ENCODE results near the gene TBK1.

The TBK1 gene

DNA sequence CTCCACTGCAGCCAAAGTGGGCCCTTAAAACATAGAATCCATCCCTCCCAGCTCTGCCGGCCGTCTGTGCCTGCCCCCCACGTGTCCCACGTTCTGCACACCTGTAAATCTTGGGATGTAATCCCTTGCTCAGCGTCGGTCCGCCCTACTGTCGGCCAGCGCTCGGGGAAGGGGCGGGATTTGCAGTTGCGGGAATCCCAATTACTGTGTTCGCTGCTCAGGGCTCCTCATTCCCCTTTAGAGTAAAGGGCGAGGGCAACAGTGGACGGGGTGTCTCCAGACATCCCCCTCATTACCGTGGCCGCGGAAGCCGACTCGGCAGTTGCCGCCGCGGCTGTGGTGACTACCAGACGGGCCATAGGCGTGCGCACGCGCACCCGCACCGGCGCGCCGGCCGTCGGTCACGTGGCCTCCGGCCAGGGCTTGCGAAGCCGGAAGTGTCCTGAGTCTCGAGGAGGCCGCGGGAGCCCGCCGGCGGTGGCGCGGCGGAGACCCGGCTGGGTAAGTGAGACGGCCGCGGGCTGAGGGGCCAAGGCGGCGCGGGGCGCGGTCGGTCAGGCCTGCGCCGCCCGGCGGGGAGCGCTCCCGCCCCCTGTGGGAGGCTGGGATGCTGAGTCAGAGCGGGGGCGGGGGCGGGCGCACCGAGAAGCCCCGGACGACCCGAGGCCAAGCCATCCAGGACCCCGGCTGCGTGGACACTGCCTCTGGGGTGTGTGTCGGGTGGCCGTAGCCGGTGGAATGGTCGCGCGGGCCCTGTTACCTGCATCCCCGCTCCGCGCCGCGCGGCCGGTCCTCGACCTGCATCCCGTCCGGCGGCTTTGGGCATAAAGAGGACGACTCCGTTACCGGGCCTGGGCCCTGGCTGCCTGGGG lies at the start of gene TBK1:
Gene TBK1 (plus strand): TSS at position 434 of the 872 bp plus-strand sequence. CDS start 3,751 bp downstream, outside the sequence.
- peak; percentile 67 for DNase-seq

DNA sequence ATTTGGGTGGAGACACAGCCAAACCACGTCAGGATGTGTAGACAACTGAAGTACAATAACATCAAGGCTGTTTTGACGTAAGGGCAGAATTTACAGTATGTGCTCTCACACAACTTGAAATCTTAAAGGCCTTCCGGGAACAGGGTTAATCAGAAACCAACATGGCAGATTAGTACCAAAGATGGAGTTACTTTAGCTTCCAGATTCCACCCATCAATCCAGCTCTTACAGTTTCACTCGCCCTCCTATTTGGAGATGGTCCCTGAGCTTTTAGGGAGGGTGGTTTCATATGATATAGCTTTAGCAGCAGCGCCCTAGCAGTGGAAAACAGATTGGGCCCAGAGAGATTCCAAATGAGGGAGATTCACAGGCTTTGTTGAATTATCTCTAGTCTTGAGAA lies 49.7 kb upstream of the TBK1 start:
- no peak for DNase-seq

DNA sequence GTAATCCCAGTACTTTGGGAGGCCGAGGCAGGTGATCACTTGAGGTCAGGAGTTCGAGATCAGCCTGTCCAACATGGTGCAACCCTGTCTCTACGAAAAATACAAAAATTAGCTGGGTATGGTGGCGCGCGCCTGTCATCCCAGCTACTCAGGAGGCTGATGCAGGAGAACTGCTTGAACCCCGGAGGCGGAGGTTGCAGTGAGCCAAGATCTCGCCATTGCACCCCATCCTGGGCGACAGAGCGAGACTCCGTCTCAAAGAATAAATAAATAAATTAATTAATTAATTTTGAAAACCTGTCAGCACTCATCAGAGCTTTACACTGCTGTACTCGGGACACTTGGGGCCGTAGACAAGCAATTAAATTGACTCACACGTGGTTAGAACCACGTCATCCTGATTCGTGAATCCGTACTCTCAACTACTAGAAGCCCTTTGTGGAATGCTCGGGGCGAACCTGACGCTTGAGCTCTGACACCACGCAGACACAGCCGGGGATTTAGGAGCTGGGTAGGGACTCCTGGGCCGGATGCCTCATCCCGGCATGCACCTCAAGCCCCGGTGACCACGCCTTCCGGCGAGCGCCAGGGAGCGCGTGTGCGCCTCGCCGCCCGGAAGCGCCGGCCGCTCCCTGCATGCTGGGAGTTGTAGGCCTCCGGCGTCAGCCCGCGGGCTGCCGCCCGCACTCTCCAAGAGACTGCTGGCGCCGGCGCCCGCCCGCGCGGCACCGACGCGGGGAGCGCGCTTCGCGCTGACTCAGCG lies 48.0 kb upstream of the TBK1 start, which contains the start of gene XPOT:
Gene XPOT (plus strand): TSS at position 686 of the 763 bp plus-strand sequence. CDS start 5,644 bp downstream, outside the sequence.
- DNase-seq, result peak; percentile 96

DNA sequence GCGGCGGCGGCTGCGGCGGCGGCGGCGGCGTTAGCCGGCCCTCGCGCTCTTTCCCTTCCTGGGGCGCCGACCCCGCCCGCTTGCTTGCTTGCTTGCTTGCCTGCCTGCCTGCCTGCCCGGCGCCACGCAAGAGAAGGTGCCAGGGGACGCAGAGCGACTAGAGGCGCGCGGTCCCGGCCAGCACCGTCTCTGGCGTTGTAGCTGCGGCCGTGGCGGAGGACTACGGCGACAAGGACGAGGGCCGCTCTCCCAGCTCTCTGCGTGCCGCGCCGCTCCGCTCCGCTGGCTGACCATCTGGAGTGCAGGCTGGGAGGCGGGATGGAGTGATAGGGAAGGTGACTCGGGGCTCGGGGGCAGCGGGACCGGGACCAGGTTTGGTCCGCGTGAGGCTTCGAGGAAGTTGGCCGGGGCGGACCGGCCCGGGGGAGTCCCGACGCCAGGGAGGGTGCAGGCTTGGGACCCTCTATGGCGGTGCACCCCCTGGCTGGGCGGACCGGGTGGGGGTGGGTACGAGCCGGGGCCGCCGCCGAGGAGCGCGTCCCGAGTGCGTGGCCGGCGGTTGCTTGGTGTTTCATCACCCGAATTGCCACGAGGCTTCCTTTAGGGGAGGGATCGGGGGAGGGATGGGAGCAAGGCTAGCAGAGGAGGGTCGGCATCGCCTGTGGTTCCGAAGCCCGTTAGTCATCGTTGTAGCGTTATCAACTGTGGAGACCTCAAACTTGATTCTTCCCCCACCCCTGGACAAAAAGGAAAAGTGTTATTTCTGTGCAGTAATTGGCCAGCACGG lies 47.3 kb upstream of the TBK1 start:
- peak; percentile 66 for DNase-seq

DNA sequence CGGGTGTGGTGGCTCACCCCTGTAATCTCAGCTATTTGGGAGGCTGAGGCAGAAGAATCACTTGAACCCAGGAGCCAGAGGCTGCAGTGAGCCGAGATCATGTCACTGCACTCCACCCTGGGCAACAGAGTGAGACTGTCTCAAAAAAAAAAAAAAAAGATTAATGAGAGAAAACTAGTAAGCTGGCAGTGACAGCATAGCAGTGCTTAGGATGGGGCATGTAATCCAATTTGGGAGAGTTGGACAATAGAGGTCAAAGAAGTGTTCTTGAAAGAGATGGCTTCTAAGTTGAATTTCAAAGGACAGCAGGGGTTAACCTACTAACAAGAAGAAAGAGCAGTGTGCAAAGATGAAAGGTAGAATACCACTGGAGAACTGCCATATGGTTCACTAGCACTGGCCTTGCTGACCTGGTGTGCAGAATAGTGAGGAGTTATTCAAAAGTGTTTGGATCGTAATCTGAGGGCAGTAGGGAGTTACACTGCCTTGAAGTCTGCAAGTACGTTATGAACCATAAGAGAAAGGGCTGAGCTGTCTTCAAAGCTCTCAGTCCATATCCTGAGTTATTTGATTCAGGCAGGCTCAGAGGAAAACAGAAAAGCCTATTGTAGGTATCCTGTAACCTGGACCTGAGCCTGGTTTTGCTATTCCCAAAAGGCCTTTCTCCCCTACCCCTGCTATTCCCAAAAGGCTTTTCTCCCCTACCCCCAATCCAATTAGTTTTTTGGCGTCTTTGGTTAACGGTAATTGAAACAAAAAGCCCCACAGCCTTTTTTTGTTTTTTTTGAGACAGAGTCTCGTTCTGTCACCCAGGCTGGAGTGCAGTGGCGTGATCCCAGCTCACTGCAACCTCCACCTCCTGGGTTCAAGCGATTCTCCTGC lies 44.3 kb upstream of the TBK1 start:
- no peak for DNase-seq

DNA sequence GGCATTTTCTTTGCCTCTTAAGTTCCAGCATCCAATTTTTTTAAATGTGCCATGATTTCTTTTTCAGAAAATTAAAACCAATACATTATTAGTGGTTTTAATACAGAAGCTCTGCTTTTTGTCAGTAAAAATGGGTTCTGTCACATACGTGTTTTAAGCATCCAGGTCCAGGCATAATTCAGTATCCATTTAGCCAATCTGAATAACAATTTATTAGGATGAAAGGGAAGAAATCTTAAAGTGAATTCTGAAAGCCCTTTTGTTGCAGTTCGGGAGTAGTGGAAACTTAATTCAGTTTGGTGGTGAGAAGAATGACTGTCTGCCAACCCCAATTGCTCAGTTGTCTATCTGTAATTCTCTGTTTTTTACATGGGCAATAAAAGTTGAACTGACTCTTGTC lies 40.5 kb upstream of the TBK1 start:
- DNase-seq, result no peak

DNA sequence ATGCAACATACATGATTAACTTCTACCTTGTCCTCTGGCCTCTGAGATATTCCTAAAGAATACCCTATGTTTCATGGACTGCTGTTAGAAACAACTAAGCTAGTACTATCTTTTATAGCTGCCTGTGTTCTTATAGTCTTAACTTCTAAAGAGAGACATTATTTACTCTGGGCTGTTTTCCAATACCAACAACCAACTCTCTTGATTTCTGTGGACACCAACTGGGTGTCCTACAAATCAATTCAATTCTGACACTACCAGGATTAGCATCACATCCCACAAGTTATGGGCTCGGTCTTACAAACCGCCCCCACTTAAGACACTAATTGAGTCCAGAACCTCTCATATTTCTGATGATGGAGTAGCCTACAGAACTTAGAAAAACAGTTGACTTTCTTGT lies 39.5 kb upstream of the TBK1 start:
- DNase-seq, result no peak

DNA sequence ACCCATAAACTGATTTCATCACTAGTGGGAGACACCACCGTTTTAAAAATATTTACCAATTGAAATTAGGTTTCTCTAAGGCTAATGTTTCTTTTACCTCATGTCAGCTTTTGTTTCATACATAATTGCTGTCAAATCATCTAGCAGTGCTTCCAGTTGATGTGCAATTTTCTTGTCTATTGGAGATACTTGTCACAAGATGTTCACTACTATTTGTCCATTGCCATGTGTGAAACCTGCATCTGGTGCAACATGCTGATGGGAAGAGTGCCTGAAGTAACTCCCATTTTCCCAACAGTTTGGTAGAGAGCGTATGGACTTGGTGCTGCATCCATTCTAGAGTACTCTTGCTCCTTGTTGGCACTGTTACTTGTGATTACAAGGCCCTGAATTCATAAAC lies 38.0 kb upstream of the TBK1 start:
- DNase-seq, result no peak

DNA sequence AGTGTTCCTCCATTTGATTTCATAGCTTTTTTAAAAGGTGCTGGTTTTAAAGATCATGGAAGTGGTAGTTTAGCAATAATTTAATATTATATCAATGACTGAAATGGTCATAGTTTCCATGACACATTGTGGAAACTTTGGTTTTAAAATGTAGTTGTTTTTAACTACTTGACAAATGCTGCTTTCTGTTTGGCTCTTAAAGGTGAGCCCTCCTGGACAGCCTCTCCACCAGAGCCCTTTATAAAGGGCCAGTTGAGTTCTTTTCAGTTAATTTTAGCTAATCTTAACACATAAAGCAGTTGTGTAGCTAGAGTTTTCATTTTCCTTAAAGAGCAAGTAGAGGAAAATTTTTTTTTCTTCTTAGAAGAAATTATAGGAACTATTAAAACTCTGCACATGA lies 33.7 kb upstream of the TBK1 start:
- no peak for DNase-seq

DNA sequence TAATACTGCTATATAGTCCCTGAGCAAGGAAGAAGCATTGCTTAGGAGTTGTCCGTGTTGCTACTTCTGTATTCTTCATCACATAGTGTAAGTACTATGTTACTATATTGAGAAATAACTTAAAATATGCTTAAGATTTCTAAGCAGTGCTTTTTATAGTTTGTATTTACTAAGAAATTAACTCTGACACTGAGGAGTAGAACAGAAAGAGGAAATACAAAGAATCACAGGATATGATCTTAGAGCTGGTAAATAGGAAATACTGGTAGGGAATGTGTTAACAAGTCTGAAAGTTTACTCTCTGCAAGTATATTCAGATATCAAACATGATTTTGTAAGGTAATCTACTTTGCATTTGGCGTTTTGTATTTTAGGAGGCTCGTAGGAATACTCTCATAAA lies 32.2 kb upstream of the TBK1 start:
- DNase-seq, result no peak

DNA sequence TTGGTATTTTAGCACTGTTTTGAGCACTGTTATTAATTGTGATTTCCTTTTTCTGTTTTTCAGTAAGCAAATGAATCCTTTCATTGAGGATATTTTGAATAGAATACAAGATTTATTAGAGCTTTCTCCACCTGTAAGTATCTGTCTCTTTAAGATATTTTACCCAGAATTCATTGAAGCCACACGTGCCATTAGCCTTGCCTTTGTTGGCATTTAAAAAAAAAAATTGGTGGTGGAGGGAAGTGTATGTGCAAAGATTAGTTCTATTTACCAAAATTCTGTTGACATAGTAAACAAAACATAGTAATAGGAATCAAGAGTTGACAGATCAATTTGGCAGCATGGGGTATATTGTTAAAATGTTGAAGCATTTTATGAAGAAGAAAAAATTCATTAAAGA lies 23.9 kb upstream of the TBK1 start:
- no peak for DNase-seq

DNA sequence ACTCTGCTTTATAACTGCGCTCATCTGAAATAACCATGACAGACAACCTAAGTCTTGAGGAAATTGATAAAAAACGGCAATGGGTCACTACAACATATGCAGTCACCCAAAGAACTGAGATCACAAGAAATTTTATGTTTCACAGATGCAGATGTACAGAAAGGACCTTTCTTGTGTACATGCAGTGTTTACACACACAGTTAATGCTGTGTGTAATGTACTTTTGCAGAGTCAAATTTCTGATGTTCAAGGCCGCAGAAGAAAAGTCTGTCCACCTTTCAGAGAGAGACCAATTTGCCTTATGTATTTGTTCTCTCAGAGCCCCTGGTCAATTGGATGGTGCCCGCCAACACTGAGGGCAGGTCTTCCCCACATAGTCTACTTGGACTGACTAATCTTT lies 23.0 kb upstream of the TBK1 start:
- DNase-seq, result no peak

DNA sequence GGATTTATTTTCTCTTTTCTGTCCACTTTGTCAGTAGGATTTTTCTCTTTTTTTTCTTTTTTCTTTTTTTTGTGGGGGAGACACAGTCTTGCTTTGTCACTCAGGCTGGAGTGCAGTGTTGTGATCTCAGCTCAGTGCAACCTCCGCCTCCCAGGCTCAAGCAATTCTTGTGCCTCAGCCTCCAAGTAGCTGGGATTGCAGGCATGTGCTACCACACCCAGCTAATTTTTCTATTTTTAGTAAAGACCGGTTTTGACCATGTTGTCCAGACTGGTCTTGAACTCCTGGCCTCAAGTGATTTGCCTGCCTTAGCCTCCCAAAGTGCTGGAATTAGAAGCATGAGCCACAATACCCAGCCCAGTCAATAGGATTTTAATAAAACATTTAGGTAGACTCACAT lies 21.0 kb upstream of the TBK1 start:
- no peak for DNase-seq

DNA sequence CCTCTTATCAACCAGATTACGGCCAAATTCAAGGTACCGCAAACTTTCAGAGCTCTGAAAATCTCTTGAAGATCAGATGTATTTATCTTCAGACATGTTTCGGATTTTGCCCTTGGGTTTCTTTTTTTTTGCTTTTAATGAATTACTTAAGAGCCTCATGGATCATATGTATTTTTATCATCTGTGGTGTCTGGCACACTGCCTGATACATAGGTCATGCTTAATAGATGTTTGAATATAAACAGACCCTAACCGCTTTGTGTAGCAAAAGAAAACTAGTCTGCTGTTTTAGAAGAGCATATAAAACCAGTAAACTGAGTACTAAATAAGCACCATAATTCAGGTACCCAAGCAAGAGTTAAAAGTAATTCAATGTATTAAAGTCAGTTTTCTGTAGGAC lies 20.1 kb upstream of the TBK1 start:
- no peak for DNase-seq

DNA sequence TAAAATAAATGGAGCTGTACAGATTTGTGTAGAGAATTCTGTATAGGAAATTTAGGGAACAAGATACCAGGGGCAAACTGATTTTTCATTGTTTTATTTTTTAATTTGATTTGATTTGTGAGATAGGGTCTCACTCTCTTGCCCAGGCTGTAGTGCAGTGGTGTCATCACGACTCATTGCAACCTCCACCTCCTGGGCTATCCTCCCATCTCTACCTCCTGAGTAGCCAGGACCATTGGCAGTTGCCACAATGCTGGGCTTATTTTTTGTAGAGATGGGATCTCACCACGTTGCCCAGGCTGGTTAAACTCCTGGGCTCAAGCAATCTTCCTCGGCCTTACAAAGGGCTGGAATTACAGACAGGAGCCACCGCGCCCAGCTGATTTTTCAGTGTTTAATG lies 18.0 kb upstream of the TBK1 start:
- no peak for DNase-seq

DNA sequence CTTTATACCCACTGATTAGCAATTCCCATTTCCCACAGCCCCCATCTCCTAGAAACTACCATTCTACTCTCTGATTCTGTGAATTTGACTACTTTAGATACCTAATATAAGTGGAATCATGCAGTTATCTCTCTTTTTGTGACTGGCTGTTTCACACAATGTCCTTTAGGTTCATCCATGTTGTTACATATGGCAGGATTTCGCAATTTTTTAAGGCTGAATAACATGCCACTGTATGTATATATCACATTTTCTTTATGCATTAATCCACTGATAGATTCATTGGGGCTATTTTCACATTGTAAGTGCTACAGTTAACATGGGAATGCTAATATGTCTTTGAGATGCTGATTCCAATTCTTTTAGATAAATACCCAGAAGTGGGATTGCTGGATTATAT lies 11.8 kb upstream of the TBK1 start:
- no peak for DNase-seq

DNA sequence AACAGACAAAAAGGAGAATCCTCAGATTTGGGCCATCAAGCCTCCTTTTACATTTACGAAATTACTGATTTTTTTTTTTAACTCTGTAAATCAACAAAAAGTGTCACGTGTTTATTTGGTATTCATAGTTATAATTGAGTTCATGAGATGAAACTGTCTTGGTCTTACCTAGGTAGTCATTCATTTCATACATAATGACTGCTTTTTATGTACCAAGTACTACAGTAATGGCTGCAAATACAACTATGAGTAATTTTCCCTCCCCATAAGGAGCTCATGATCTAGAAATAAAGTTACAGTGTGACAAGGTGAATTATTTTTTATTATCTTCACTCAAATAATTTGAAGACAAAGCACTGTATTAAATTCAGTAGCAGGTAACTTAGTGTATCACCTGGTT lies 6.4 kb upstream of the TBK1 start:
- no peak for DNase-seq

DNA sequence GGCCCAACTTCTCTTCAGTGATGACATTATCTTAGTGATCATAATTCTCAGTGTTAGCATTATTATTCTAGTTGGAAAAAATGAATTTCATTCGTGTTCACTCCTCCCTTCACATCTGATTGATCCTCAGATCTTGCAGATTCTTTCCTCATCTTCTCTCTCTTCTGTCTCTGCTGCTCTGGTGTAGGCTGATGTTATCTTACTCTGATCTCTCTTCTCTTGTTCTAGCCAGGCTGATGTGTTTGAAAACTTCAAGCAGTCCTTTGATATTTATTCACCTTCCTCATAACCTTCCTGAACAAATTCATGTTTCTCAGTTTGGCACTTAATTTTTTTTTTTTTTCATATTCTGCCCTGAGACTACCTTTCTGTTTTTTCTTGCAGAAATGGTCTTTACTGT lies 5.6 kb upstream of the TBK1 start:
- no peak for DNase-seq

DNA sequence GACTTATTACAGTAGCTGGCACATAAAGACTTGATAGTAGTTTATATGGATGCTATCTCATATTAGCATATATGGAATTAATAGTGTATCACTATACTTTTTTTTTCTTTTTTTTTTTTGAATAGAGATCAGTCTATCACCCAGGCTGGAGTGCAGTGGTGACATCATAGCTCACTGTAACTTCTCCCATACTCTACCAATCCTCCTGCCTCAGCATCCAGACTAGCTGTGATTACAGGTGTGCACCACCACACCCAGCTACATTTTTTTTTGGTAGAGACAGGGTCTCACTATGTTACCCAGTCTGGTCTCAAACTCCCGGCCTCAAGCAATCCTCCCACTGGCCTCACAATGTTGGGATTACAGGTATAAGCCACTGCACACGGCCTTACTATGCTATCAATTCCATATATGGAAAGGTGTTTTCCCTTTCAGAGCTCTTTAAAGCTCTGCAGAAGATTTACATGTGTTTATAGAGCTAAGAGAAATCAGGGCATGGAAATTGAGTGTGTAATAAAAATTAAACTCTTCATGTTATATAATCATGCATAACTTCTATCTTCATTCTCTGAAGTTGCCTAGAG lies 1.8 kb upstream of the TBK1 start:
- DNase-seq, result no peak

DNA sequence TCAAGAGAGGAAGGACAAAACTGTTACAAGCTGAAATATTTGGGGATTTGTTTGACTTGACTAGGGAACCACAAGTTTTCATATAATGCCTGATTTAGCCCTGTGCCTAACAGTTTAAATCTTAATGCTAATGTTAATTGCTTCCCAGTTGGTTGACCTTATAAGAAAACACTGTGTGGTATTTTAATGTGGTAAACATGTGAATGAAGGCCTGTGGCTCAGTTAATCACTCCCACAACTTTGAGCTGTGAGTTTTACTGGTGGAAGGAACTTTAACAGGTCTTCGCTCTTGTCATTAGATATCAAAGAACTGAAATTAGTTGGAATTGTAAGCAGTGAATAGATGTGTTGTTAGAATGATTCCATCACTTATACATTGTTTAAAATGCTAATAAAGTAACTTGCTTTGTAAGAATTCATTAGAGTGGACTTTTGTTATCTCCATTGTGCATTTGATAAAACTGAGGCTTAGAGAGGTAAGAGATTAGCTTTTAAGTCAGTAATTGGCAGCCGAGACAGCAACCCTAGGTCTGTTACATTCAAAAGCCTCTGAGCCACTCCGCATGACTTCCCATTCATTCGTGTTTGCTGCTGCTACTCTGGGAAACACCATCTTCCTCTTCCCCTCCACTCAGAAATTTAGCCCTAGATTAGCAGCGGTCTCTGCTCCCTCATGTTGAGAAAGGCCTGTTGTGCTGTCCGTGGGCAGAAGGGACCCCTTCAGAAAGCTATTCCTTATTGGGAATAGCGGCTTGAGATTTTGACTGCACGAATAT lies 1.0 kb upstream of the TBK1 start:
- DNase-seq, result no peak
